Panc1 (cell line): ENCODE measurements around the gene TRERF1.

Experiments
- CTCF ChIP-seq: fragments of 450-650 bp; IDR thresholded peaks from 2 replicates; pipeline ENCODE4 v1.5.1; 2017; ENCODE audit warnings: mild to moderate bottlenecking
- POLR2AphosphoS5 ChIP-seq: IDR thresholded peaks from 2 replicates; pipeline ENCODE4 v1.6.1; 2012; ENCODE audit warnings: mild to moderate bottlenecking, low read depth, low read length, moderate library complexity
- REST ChIP-seq, 2 experiments: IDR thresholded peaks; 2 replicates each; pipeline ENCODE4 v1.6.1; 2011 to 2012; ENCODE audit warnings: low read depth in 2 of 2, control low read depth in 1 of 2, low read length in 1 of 2, mild to moderate bottlenecking in 1 of 2, moderate library complexity in 1 of 2; ENCODE audit not compliant: insufficient read depth in 1 of 2
- SIN3A ChIP-seq: IDR thresholded peaks from 2 replicates; pipeline ENCODE4 v1.6.1; 2012; ENCODE audit warnings: low read depth, mild to moderate bottlenecking, low read length, moderate library complexity, borderline replicate concordance; ENCODE audit not compliant: insufficient read depth

GRCh38 chr6:42448391-42448790 lies 3.3 kb downstream of the TRERF1 start:
- TF ChIP-seq CTCF (no peak), POLR2AphosphoS5 (no peak), REST (IDR thresholded peaks at IDR 0.05; ENCODE audit: insufficient read depth in 1 of 2, low read depth in 2 of 2, low read length in 1 of 2) (no peak), SIN3A (no peak)
